Activated CD8-positive, alpha-beta memory T cell treated with anti-CD3 and anti-CD28 coated beads for 36 hours (primary cell): ENCODE data around the gene LRP4. TPM values are rescaled to one million over a fixed set of nuclear protein-coding genes. Genes with fewer than 3 reads are reported as not detected.
"Not testable (repeated sequence)": the region's sequence is repeated elsewhere in the genome, so short reads cannot be mapped to it uniquely, and the experiment has no call there.

Source experiments
- CTCF ChIA-PET: fragments of 350-600 bp; sonication (Branson Sonifier 250); formaldehyde crosslinking; loops from one replicate; lab custom pipeline; 2021; ENCODE audit warnings: antibody characterized with exemption; lab: Charles Lee
- POLR2A ChIA-PET: fragments of 350-600 bp; sonication (Branson Sonifier 250); formaldehyde crosslinking; loops from one replicate; lab custom pipeline; 2021; ENCODE audit warnings: antibody characterized with exemption; lab: Charles Lee
- total RNA-seq, 2 experiments: library from RNA; stranded (reverse); gene quantifications; one replicate each; pipeline ENCODE4 v1.2.3, GENCODE V29; 2021

Gene LRP4
- under 1 TPM; 0.19 to 0.38 TPM for total RNA-seq

- POLR2A ChIA-PET, result interaction anchor here (0.7 kb wide), 1 partner anchor 8 kb away, joined by 5 read pairs; no protein-coding TSS in a partner anchor
- CTCF ChIA-PET, result interaction anchor here (0.9 to 1.9 kb wide), 2 partner anchors 18 to 235 kb away, joined by 3 to 6 read pairs; partner anchors contain the start of gene CSTPP1
Observed at GRCh38 chr11:46918083-46918787, at the start of gene LRP4. Gene LRP4 (minus strand): TSS chr11:46918550. CDS start chr11:46918379, 171 bp downstream.

GRCh38 chr11:46967962-46968361 is 49.6 kb upstream of the LRP4 start:
- ChIA-PET POLR2A (no interaction called here), CTCF (no interaction called here)

- POLR2A ChIA-PET, result no interaction called here
- CTCF ChIA-PET, result no interaction called here
Observed at GRCh38 chr11:46966773-46967172, 48.4 kb upstream of the LRP4 start.

- ChIA-PET CTCF (interaction anchor here (1.3 kb wide), 1 partner anchor 12 kb away, joined by 4 read pairs; no protein-coding TSS in a partner anchor), POLR2A (no interaction called here)
Observed at GRCh38 chr11:46963844-46964243, 45.5 kb upstream of the LRP4 start.

- POLR2A ChIA-PET, CTCF ChIA-PET: not testable (repeated sequence)
Observed at GRCh38 chr11:46961886-46962285, 43.5 kb upstream of the LRP4 start.

- CTCF ChIA-PET, result no interaction called here
- POLR2A ChIA-PET, result no interaction called here
Observed at GRCh38 chr11:46961041-46961440, 42.7 kb upstream of the LRP4 start.

GRCh38 chr11:46958777-46959176 is 40.4 kb upstream of the LRP4 start:
- ChIA-PET CTCF (interaction anchor here (0.6 kb wide), 1 partner anchor 73 kb away, joined by 5 read pairs; no protein-coding TSS in a partner anchor), POLR2A (no interaction called here)

GRCh38 chr11:46953093-46953492 is 34.7 kb upstream of the LRP4 start:
- POLR2A ChIA-PET, result no interaction called here
- CTCF ChIA-PET, result no interaction called here

- ChIA-PET CTCF (interaction anchor here (1.5 to 1.7 kb wide), 2 partner anchors 10 to 68 kb away, joined by 5 read pairs; no protein-coding TSS in a partner anchor), POLR2A (no interaction called here)
Observed at GRCh38 chr11:46952553-46952952, 34.2 kb upstream of the LRP4 start.

- CTCF ChIA-PET, result interaction anchor here (1.5 to 1.7 kb wide), 2 partner anchors 10 to 67 kb away, joined by 5 read pairs; no protein-coding TSS in a partner anchor
- POLR2A ChIA-PET, result no interaction called here
Observed at GRCh38 chr11:46951864-46952263, 33.5 kb upstream of the LRP4 start.

GRCh38 chr11:46949297-46949696 is 30.9 kb upstream of the LRP4 start:
- POLR2A ChIA-PET, result no interaction called here

GRCh38 chr11:46948378-46949131 is 30.2 kb upstream of the LRP4 start:
- CTCF ChIA-PET, result no interaction called here

More at GRCh38 chr11:46949297-46949696, 30.9 kb upstream of the LRP4 start:
- CTCF ChIA-PET, result no interaction called here

GRCh38 chr11:46947399-46948077 is 29.2 kb upstream of the LRP4 start:
- ChIA-PET CTCF (no interaction called here), POLR2A (no interaction called here)

More at GRCh38 chr11:46948378-46949131, 30.2 kb upstream of the LRP4 start:
- POLR2A ChIA-PET, result interaction anchor here (0.6 kb wide), 1 partner anchor 279 kb away, joined by 3 read pairs; no protein-coding TSS in a partner anchor

GRCh38 chr11:46944356-46945075 is 26.2 kb upstream of the LRP4 start:
- CTCF ChIA-PET, result interaction anchor here (0.7 to 1.0 kb wide), 2 partner anchors 9 to 25 kb away, joined by 3 to 8 read pairs; no protein-coding TSS in a partner anchor

GRCh38 chr11:46942172-46942571 is 23.8 kb upstream of the LRP4 start:
- POLR2A ChIA-PET, result no interaction called here
- CTCF ChIA-PET, result interaction anchor here (1.8 kb wide), 1 partner anchor 9 kb away, joined by 5 read pairs; no protein-coding TSS in a partner anchor

More at GRCh38 chr11:46944356-46945075, 26.2 kb upstream of the LRP4 start:
- POLR2A ChIA-PET, result no interaction called here

- ChIA-PET POLR2A (interaction anchor here (0.5 kb wide), 1 partner anchor 162 kb away, joined by 4 read pairs; no protein-coding TSS in a partner anchor), CTCF (interaction anchor here (0.5 to 2.1 kb wide), 7 partner anchors 8 to 438 kb away, joined by 3 to 8 read pairs (median 3); no protein-coding TSS in a partner anchor)
Observed at GRCh38 chr11:46936138-46937110, 18.1 kb upstream of the LRP4 start, which contains the start of gene CSTPP1. Gene CSTPP1 (plus strand): TSS chr11:46936761. CDS start chr11:46936806, 45 bp downstream.

GRCh38 chr11:46930089-46930488 is 11.7 kb upstream of the LRP4 start:
- ChIA-PET CTCF (interaction anchor here (1.1 kb wide), 1 partner anchor 70 kb away, joined by 3 read pairs; no protein-coding TSS in a partner anchor), POLR2A (interaction anchor here (0.6 kb wide), 1 partner anchor 924 kb away, joined by 5 read pairs; no protein-coding TSS in a partner anchor)
